Measurements from ENCODE around the gene STXBP2.

DNA sequence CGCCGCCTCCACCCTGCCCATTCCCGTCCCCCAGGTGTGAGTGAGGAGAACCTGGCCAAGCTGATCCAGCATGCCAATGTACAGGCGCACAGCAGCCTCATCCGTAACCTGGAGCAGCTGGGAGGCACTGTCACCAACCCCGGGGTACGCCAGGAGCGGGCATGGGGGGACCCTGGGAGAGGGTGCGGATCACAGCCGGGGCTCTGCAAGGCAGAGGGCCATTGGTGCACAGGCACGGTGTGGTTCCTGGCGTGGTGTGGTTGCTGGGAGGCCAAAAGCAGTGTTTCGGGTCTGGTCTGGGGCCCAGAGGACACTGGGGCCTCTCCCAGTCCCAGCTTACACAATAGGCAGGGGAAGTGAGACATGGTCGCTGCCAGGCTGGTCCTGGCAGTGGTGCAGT is 8.3 kb downstream of the STXBP2 start:
- no peak for TF ChIP-seq CTCF (IDR thresholded peaks at IDR 0.05)
- no peak for TF ChIP-seq POLR2A (IDR thresholded peaks at IDR 0.05)
